WTC11 (cell line): ENCODE results near the gene RCN1.

Experiments used
- CREM ChIP-seq: sonication (generic); formaldehyde crosslinking; IDR thresholded peaks from 2 replicates; pipeline ENCODE4 v1.8.1; 2022; ENCODE audit warnings: mild to moderate bottlenecking, missing genetic modification reagents, moderate library complexity
- NR1H2 ChIP-seq: sonication (generic); formaldehyde crosslinking; IDR thresholded peaks from 2 replicates; pipeline ENCODE4 v1.9.0; 2021; ENCODE audit warnings: mild to moderate bottlenecking, moderate library complexity, missing genetic modification reagents
- ZNF121 ChIP-seq: sonication (generic); formaldehyde crosslinking; IDR thresholded peaks from 2 replicates; pipeline ENCODE4 v1.8.0; 2023; ENCODE audit warnings: missing genetic modification reagents
- TF ChIP-seq, protein P1 (sequence below): fragments of 200-600 bp; IDR thresholded peaks from 2 replicates; pipeline ENCODE4 v1.8.0; 2022; ENCODE audit warnings: antibody characterized with exemption
- TF ChIP-seq, protein P2 (sequence below): sonication (generic); formaldehyde crosslinking; IDR thresholded peaks from 2 replicates; pipeline ENCODE4 v1.8.0; 2023; ENCODE audit warnings: missing genetic modification reagents

DNA sequence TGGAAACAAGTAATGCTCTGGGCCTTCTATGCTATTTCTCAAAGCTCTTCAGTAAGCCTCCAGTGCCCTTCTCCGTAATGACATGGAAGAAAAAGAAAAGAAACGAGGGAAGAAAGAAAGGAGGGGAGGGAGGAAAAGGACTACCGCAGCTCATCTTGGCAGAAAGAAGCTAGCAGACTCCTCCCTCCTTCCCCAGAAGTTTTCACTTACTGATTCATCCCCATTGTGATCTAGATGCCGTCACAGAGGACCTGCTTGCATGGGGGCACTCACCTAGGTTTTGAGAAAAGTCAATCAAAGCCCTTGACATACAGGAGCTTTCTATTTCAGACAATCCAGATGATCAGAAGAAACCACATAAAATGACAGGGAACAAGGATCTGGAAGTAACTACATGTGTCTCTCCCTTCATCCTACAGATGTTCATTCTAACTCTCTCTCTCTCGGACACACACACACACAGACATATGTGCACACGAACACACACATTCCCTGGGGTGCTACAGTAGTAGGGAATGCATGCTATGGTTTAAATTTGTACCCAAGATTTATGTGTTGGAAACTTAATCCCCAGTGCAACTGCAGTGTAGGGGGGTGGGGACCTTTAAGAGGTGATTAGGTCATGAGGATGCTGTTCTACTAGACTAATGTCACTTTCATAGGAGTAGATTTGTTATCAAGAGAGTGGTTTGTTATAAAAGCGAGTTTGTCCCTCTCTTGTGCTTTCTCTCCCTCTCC, 37.6 kb upstream of the RCN1 start:
- TF ChIP-seq NR1H2 (CRISPR knock-in tag) (no peak), CREM (no peak), ZNF121 (CRISPR knock-in tag) (no peak)
- TF ChIP-seq, protein P1, sequence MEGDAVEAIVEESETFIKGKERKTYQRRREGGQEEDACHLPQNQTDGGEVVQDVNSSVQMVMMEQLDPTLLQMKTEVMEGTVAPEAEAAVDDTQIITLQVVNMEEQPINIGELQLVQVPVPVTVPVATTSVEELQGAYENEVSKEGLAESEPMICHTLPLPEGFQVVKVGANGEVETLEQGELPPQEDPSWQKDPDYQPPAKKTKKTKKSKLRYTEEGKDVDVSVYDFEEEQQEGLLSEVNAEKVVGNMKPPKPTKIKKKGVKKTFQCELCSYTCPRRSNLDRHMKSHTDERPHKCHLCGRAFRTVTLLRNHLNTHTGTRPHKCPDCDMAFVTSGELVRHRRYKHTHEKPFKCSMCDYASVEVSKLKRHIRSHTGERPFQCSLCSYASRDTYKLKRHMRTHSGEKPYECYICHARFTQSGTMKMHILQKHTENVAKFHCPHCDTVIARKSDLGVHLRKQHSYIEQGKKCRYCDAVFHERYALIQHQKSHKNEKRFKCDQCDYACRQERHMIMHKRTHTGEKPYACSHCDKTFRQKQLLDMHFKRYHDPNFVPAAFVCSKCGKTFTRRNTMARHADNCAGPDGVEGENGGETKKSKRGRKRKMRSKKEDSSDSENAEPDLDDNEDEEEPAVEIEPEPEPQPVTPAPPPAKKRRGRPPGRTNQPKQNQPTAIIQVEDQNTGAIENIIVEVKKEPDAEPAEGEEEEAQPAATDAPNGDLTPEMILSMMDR, result no peak
- TF ChIP-seq, protein P2, sequence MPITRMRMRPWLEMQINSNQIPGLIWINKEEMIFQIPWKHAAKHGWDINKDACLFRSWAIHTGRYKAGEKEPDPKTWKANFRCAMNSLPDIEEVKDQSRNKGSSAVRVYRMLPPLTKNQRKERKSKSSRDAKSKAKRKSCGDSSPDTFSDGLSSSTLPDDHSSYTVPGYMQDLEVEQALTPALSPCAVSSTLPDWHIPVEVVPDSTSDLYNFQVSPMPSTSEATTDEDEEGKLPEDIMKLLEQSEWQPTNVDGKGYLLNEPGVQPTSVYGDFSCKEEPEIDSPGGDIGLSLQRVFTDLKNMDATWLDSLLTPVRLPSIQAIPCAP (CRISPR knock-in tag), result no peak
